AML-193 (cell line): ENCODE measurements around the gene GGT1.
"Not testable (repeated sequence)": the region's sequence is repeated elsewhere in the genome, so short reads cannot be mapped to it uniquely, and the experiment has no call there.

ENCODE experiments used
- DNase-seq, 2 experiments: peaks; one replicate each; lab custom pipeline; 2025; lab: John Stamatoyannopoulos, UW

GGT1 gene

GRCh38 chr22:24584166-24584790, 18.7 kb upstream of the GGT1 start:
- DNase-seq, result no peak

DNA sequence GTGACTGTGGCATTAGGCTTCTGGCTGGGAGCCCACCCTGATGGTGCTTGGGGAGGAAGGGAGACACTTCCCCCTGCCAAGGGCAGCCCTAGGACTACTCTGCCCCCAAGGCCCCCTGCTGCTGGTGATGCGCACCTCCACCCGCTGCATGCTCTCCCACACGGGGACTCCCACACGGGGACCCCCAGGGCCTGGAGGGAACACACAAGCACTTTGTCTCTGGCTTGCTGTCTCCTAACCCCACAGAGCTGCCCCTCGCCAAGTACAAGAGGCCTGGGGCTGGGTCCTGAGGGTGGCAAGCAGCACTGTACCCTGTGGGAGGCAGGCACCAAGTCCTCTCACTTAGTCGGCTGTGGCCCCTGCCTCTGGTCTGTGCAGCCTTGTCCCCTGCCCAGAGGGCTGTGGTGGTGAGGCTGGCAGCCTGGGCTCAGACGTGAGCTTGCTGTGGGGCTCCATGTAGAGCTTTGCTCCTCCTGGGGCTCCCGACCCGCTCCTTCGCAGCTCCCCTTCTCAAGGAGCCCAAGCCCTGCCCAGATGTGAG, 18.1 kb upstream of the GGT1 start:
- DNase-seq, result no peak

GRCh38 chr22:24585461-24585860, 17.5 kb upstream of the GGT1 start:
- DNase-seq, result no peak

DNA sequence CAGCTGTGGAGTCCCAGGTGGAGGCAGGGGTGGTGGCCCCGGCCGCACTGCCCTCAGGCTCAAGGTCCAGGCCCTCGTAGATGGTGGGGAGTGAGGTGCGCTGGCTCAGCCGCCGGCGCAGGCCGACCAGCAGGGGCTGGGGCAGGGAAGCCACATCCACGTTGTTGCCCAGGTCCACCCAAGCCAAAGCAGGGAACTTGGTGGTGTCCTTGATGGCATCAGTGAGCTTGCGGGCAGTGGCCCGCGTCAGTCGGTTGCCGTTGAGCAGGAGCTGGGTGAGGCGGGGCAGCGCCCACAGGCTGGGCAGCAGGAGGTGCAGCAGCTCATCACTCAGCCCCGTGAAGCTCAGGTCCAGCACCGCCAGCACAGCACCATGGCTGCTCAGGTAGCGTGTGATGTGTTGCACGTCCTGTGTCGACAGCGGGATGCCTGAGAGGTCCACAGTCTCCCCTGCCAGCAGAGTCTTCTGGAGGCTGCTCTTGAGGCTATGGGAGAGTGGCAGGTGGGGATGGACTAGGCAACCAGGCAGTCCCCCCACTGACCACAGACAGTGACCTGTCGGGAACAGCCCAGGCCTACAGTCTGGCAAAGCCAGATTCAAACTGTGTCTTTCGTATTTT, 17.0 kb upstream of the GGT1 start:
- no peak for DNase-seq

DNA sequence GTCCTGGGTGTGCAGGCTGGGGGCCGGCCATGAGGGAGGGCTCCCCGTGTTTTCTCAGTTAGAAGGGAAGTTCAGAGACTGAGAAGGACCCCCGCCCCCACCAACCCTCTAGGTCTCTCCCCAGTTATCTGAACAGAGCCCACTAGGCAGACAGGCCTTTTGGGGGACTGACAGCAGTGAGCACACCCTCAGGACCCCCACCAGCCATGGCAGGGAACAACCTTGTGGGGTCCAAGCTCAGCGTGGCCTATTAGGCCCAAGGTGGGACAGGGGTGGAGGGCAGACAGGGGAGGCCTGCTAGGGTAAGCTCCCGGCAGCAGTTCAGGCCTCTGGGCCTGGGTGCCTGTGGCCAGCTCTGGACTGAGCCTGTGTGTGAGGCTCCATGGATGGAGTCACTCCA, 15.7 kb upstream of the GGT1 start:
- no peak for DNase-seq

- no peak for DNase-seq
Measured at GRCh38 chr22:24587948-24588347, 15.0 kb upstream of the GGT1 start.

DNA sequence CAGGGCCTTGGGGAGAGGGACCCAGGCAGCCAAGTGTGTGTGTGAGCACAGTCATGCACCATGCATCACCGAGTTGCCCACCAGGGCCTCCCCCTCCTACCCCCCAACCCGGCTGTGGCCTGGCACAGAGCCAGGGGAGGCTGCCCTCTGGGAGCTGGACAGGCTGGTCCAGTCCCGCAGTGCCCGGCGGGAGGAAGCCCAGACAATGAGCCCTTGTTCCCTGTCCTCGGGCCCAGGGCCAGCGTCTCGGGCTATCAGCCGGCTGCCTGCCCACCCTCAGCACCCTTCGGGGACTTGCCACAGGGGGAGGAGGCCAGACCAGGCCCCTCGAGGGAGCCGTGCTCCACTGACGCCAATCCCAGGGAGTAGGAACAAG, 14.6 kb upstream of the GGT1 start:
- no peak for DNase-seq

- DNase-seq, result no peak
Measured at GRCh38 chr22:24588757-24589481, 14.1 kb upstream of the GGT1 start.

- no peak for DNase-seq
Measured at GRCh38 chr22:24589518-24590030, 13.4 kb upstream of the GGT1 start.

- no peak for DNase-seq
Measured at GRCh38 chr22:24590596-24591173, 12.3 kb upstream of the GGT1 start.

DNA sequence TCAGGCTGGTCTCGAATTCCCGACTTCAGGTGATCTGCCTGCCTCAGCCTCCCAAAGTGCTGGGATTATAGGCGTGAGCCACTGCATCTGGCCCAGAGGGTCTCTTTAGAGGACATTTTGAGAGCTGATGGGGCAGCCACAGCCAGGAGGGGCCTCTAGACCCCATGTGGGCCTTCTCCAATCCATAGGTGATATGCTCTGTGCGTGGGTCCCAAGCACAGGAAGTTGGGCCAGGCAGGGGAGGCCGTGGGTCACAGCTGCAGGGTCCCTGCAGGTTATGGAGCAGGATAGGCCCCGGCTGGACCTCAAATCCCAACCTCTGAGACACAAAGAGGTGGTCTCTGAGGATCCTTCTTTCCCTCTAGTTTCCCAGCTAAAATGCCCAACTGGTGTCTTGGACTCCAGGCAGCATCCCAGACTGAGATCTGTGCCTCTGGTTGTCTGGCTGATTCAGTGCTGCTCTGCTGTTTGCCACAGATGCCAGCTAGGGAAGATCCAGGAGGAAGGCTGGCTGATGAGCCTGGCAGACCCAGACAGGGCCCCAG, 11.6 kb upstream of the GGT1 start:
- no peak for DNase-seq

DNA sequence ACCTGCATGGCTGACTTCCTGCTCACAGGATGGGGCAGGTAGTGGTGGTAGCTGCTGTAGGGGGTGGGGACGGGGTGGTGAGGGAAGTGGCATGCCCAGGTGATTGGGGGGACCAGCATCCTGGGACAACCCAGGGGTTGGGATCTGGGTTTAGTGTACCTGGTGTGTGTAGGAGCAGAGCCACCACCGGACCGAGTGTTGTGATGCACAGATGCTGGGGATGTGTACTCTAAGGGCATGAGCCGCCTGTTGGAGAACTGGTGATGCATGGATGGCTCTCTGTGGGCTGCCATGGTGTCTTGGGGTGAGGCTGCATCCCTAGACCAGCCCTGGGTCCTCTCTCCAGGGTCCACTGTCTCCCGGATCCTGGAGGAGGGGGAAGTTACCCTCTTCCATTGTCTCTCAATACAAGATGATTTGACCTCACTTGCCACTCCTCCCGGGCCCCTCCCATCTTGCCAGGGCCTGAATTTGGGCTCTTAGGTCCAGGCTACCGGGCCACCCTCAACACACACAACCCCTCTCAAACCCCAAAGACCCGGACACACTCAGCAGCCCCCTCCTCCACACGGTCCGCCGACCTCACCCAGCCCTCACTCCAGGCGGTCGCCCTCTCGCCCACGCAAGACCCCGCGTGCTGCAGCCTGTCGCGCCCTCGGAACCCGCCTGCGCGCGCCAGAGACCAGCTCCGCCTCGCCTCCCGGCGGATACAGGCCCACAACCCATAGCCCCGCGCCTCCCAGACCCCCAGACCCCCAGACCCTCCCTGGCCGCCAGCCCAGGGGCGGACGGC, 10.7 kb upstream of the GGT1 start:
- no peak for DNase-seq

GRCh38 chr22:24592851-24593558, 10.0 kb upstream of the GGT1 start, which contains the start of gene LRRC75B:
TSS of gene LRRC75B (minus strand) at chr22:24593073. CDS start at chr22:24593039, 34 bp downstream.
- peak; percentile 56 to 60 for DNase-seq

DNA sequence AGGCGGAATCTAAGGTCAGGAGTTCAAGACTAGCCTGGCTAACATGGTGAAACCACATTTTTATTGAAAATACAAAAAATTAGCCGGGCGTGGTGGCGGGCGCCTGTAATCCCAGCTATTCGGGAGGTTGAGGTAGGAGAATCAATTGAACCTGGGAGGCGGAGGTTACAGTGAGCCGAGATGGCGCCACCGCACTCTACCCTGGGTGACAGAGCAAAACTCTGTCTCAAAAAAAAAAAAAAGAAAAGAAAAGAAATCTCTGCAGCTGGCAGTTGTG, 9.5 kb upstream of the GGT1 start:
- not testable (repeated sequence) for DNase-seq

GRCh38 chr22:24593836-24594568, 9.0 kb upstream of the GGT1 start:
- no peak for DNase-seq

- no peak for DNase-seq
Measured at GRCh38 chr22:24594569-24595120, 8.3 kb upstream of the GGT1 start.

- no peak for DNase-seq
Measured at GRCh38 chr22:24595228-24595627, 7.8 kb upstream of the GGT1 start.

DNA sequence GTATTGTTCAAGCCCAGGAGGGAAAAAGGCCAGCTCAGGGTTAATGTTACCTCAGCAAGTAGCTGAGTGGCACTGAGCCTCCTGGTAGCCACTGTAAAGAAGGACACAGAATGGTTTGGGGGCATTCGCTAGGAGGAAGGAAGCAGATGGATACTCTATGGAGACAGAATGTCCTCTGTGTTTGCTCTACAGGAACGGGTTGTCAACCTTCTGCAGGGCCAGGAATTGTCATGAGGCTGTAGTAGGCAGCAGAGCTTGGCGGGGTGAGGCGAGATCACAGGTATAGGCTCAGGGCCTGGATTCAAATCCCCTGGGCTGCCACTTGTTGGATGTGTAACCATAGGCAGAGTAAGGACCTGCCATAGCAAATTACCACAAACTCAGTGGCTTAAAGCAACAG, 7.1 kb upstream of the GGT1 start:
- DNase-seq, result no peak

DNA sequence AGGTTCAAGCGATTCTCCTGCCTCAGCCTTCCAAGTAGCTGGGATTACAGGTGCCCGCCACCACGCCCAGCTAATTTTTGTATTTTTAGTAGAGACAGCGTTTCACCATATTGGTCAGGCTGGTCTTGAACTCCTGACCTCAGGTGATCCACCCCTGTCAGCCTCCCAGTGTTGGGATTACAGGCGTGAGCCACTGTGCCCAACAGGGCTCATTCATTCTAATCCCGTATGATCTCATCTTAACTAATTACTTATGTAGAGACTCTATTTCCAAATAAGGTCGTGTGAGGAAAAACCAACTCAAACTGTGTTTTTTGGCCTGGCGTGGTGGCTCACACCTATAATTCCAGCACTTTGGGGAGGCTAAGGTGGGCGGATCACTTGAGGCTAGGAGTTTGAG, 5.9 kb upstream of the GGT1 start:
- DNase-seq, result not testable (repeated sequence)

GRCh38 chr22:24599514-24599913, 3.5 kb upstream of the GGT1 start:
- DNase-seq, result no peak
